ENCODE results near the gene TJP1.

- TF ChIP-seq, protein P1, sequence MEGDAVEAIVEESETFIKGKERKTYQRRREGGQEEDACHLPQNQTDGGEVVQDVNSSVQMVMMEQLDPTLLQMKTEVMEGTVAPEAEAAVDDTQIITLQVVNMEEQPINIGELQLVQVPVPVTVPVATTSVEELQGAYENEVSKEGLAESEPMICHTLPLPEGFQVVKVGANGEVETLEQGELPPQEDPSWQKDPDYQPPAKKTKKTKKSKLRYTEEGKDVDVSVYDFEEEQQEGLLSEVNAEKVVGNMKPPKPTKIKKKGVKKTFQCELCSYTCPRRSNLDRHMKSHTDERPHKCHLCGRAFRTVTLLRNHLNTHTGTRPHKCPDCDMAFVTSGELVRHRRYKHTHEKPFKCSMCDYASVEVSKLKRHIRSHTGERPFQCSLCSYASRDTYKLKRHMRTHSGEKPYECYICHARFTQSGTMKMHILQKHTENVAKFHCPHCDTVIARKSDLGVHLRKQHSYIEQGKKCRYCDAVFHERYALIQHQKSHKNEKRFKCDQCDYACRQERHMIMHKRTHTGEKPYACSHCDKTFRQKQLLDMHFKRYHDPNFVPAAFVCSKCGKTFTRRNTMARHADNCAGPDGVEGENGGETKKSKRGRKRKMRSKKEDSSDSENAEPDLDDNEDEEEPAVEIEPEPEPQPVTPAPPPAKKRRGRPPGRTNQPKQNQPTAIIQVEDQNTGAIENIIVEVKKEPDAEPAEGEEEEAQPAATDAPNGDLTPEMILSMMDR (IDR thresholded peaks at IDR 0.05; ENCODE audit: control extremely low read depth in 1 of 3, insufficient read depth in 1 of 3, low read depth in 1 of 3, low read length in 3 of 3): no peak
- TF ChIP-seq CBX5 (IDR thresholded peaks at IDR 0.05; ENCODE audit: low read depth, low read length) (no peak), POLR2AphosphoS5 (IDR thresholded peaks at IDR 0.05; ENCODE audit: low read depth, low read length) (no peak), HDAC6 (IDR thresholded peaks at IDR 0.05; ENCODE audit: low read depth, low read length) (no peak), POLR2A (IDR thresholded peaks at IDR 0.05; ENCODE audit: control extremely low read depth in 1 of 2, low read depth in 2 of 2, low read length in 2 of 2) (no peak)
- TF ChIP-seq, protein P2, sequence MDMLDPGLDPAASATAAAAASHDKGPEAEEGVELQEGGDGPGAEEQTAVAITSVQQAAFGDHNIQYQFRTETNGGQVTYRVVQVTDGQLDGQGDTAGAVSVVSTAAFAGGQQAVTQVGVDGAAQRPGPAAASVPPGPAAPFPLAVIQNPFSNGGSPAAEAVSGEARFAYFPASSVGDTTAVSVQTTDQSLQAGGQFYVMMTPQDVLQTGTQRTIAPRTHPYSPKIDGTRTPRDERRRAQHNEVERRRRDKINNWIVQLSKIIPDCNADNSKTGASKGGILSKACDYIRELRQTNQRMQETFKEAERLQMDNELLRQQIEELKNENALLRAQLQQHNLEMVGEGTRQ (IDR thresholded peaks at IDR 0.05; ENCODE audit: low read length): no peak
These were observed 136.2 kb downstream of the TJP1 start for GRCh38 chr15:29686079-29686425.
